K562 (cell line): ENCODE results near the gene OPCML. TPM values are rescaled to one million over a fixed set of nuclear protein-coding genes. Genes with fewer than 3 reads are reported as not detected.

Experiments
- ATF7 ChIP-seq: fragments of 450-650 bp; IDR thresholded peaks from 2 replicates; pipeline ENCODE4 v1.7.1; 2014; ENCODE audit warnings: mild to moderate bottlenecking, moderate library complexity
- CLOCK ChIP-seq: fragments of 250-450 bp; sonication (Bioruptor Pico); IDR thresholded peaks from 2 replicates; pipeline ENCODE4 v1.4.0; 2020; ENCODE audit warnings: mild to moderate bottlenecking, moderate library complexity, borderline replicate concordance
- MYC ChIP-seq, 2 experiments: fragments of 250-450 bp in 1 of 2; sonication (Bioruptor Pico) in 1 of 2; IDR thresholded peaks; 2 replicates each; pipeline versions ENCODE4 v1.5.1 to v1.6.1; 2012 to 2021; ENCODE audit warnings: low read depth in 2 of 2, borderline replicate concordance in 1 of 2, improper control_type of control experiment in 1 of 2, low read length in 1 of 2, mild to moderate bottlenecking in 1 of 2, moderate library complexity in 1 of 2
- ZNF23 ChIP-seq: fragments of 250-450 bp; sonication (Bioruptor Pico); IDR thresholded peaks from 2 replicates; pipeline ENCODE4 v1.4.0; 2020; ENCODE audit warnings: mild to moderate bottlenecking
- polyA plus RNA-seq, 8 experiments: library from polyadenylated mRNA; depleted of rRNA in 4 of 8; stranded (reverse) in 5 of 8; unstranded in 3 of 8; fragments of >200 nt; fragmentation: Nextera tagmentation in 2 of 8; fragmentation: Illumina TruSeq in 1 of 8; extraction: Ambion mirVana in 2 of 8; extraction: Trizol in 1 of 8; gene quantifications; 2 replicates each; pipeline versions ENCODE4 v1.2.1 to v1.2.3, GENCODE V29; 2011 to 2014; ENCODE audit warnings: inconsistent platforms in 1 of 8, missing spikeins in 1 of 8
- total RNA-seq, 7 experiments: library from RNA; depleted of rRNA in 6 of 7; stranded (reverse); fragments of >200 nt in 6 of 7; fragmentation: Illumina TruSeq in 2 of 7; extraction: Trizol in 2 of 7; gene quantifications; 2 replicates each; pipeline versions ENCODE4 v1.2.1 to v1.2.3, GENCODE V29; 2011 to 2021; ENCODE audit warnings: low replicate concordance in 1 of 7
- TF ChIP-seq, protein P1 (sequence below): sonication (generic); formaldehyde crosslinking; IDR thresholded peaks from 2 replicates; pipeline ENCODE4 v1.8.0; 2022; ENCODE audit warnings: mild to moderate bottlenecking, missing genetic modification reagents
- TF ChIP-seq, protein P2 (sequence below): IDR thresholded peaks from 3 replicates; pipeline ENCODE4 v1.6.1; 2011; ENCODE audit warnings: borderline replicate concordance, mild to moderate bottlenecking; ENCODE audit not compliant: insufficient read length, insufficient read depth

OPCML gene
- total and polyA plus RNA-seq, 9 of the 15 experiments (the other 6 are each of a cell fraction or from before 2014, with no cell fraction given), result not detected

DNA sequence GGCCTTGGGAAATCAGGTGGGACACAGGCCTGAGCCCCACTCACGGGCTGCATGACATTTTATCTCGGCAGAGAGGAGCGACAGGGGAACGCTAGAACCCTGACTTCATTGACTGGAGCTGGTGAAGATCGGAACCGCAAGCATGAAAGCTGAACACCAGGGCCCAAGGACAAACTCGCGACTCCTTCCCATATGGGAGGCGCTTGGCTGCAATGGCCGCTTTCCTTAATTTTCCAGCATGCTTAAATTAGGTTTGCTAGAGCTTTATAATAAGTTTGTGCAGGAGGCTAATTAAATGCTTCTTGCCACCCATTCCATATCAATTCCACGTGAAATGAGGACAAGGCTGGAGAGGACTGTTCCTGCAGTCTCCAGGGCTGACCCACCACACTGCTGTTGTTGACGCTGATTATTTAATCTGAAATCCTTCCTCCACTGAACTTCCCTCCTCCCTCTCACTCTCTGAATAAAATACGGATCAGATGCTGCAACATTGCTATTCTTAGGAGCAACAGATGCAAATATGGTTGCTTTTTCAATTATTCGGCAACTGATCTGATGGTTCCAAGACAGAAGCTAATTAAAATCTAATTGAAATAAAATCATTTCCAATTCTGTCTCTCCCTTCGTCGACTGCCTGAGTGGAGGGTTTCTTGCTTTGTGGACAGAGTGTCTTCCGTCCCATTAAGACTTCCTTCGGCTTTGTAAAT lies 692.9 kb downstream of the OPCML start (continued):
- TF ChIP-seq ATF7 (no peak), CLOCK (CRISPR knock-in tag) (no peak), ZNF23 (CRISPR knock-in tag) (no peak), MYC (IDR thresholded peaks at IDR 0.05; ENCODE audit: low read depth, low read length) (no peak), MYC (CRISPR knock-in tag; IDR thresholded peaks at IDR 0.05; ENCODE audit: borderline replicate concordance, low read depth) (no peak)
- TF ChIP-seq, protein P1, sequence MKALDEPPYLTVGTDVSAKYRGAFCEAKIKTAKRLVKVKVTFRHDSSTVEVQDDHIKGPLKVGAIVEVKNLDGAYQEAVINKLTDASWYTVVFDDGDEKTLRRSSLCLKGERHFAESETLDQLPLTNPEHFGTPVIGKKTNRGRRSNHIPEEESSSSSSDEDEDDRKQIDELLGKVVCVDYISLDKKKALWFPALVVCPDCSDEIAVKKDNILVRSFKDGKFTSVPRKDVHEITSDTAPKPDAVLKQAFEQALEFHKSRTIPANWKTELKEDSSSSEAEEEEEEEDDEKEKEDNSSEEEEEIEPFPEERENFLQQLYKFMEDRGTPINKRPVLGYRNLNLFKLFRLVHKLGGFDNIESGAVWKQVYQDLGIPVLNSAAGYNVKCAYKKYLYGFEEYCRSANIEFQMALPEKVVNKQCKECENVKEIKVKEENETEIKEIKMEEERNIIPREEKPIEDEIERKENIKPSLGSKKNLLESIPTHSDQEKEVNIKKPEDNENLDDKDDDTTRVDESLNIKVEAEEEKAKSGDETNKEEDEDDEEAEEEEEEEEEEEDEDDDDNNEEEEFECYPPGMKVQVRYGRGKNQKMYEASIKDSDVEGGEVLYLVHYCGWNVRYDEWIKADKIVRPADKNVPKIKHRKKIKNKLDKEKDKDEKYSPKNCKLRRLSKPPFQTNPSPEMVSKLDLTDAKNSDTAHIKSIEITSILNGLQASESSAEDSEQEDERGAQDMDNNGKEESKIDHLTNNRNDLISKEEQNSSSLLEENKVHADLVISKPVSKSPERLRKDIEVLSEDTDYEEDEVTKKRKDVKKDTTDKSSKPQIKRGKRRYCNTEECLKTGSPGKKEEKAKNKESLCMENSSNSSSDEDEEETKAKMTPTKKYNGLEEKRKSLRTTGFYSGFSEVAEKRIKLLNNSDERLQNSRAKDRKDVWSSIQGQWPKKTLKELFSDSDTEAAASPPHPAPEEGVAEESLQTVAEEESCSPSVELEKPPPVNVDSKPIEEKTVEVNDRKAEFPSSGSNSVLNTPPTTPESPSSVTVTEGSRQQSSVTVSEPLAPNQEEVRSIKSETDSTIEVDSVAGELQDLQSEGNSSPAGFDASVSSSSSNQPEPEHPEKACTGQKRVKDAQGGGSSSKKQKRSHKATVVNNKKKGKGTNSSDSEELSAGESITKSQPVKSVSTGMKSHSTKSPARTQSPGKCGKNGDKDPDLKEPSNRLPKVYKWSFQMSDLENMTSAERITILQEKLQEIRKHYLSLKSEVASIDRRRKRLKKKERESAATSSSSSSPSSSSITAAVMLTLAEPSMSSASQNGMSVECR (CRISPR knock-in tag), result no peak
- TF ChIP-seq, protein P2, sequence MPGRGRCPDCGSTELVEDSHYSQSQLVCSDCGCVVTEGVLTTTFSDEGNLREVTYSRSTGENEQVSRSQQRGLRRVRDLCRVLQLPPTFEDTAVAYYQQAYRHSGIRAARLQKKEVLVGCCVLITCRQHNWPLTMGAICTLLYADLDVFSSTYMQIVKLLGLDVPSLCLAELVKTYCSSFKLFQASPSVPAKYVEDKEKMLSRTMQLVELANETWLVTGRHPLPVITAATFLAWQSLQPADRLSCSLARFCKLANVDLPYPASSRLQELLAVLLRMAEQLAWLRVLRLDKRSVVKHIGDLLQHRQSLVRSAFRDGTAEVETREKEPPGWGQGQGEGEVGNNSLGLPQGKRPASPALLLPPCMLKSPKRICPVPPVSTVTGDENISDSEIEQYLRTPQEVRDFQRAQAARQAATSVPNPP, result no peak
- TF ChIP-seq, all 486 proteins: peak for 0
